Activated T-cell treated with anti-CD3 and anti-CD28 coated beads, Interleukin-2, amount 50 U/mL, for 48 hours (primary cell): Measurements from ENCODE around the gene TNC.
A peak's percentile ranks its signal among the peaks of the same experiment; 100 is the strongest.
"Not testable (repeated sequence)": the region's sequence is repeated elsewhere in the genome, so short reads cannot be mapped to it uniquely, and the experiment has no call there.

Source experiments
- DNase-seq, 2 experiments: peaks; one replicate each; pipeline ENCODE4 v3.0.0-alpha.2; 2020

The TNC gene

GRCh38 chr9:115133649-115134048, 15.7 kb upstream of the TNC start:
- no peak for DNase-seq

DNA sequence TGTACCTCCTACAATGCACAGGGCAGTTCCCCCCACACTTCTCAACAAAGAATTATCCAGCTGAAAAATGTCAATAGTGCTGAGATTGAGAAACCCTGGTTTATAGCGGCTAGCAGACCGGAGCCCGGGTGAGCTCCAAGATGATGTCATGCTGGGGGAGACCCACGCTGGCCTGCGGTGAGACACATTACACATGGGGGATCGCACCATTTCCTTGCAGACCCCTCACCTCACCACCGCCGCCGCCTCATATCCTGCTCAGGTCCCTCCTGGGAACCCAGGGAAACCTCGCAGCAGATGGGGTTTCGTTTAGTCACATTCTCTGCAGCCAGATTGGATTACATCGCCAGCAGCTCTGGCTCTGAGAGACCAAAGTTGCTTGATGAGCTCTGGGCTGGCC, 14.7 kb upstream of the TNC start:
- no peak for DNase-seq

- DNase-seq: no peak
Measured at GRCh38 chr9:115130176-115130575, 12.2 kb upstream of the TNC start.

DNA sequence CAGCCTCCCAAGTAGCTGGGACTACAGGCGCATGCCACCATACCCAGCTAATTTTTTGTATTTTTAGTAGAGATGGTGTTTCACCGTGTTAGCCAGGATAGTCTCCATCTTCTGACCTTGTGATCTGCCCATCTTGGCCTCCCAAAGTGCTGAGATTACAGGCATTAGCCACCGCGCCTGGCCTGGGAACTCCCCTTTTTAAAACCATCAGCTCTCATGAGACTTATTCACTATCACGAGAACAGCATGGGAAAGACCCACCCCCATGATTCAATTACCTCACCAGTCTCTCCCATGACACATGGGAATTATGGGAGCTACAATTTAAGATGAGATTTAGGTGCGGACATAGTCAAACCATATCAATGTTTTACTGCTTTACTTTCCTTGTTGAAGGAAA, 10.8 kb upstream of the TNC start:
- not testable (repeated sequence) for DNase-seq

DNA sequence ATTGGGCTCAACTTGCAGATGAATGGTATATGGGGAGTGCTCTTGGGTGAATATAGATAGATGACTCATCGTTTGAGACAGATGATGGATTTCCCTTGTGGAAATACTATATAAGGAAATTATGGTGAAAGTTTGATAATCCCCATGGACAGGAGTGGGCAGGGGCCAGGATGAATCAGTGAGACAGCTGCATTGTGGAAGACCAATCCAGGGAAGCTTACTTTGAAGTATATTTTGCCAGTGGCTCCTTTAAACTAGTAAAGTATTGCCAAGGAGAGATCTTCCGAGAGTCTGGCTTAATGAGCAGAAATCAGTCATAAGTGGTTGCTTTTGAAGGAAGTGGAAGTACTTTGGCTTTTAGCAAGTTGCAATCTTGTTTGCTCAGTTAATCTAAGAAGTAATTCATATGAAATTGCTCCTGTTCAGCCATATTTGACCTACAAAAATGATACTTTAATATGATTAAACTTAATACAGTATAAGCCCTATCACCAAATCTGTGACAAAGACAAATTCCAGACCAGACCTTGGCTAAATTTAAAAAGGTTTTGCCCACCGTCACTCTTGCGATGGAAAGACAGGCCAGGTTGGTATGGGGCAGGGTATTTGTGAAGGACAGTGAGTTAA, 9.3 kb upstream of the TNC start:
- no peak for DNase-seq

DNA sequence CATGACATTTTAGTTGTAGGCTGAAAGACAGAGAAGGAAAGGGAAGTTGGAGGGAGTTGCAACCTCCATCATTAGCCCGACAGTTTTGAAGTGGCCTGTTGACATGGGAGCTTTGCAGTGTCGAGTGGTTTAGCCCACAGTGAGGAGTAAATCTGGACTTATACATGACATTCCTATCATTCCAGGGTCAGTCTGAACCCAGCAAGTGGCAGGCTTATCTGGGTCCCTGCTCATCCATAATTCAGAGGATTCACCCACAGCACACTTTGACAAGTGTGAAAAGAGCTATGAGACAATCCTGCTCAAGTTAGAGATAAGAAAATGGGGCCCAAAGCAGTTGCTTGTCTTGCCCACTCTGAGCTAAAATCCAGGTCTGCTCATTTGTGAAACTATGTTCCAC, 8.4 kb upstream of the TNC start:
- DNase-seq: no peak

- no peak for DNase-seq
Measured at GRCh38 chr9:115122937-115123336, 5.0 kb upstream of the TNC start.

DNA sequence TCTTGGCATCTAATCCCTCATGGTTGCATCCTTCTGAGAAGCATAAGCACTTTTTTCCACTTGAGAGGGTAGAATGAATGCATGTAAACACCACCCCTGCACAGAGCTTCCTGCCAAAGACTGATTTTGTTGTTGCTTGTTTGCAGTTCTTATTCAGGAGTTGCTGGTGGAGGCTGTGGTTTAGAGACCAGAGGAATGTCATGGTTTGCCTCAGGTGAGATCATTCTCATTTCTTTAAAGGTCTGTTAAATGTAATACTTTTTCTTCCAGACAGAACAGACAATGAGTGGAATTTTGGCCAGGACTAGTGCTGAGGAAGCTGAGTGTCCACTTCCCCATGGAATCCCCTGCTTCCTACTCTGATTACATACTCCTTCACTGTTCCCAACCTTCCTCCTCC, 3.2 kb upstream of the TNC start:
- no peak for DNase-seq

DNA sequence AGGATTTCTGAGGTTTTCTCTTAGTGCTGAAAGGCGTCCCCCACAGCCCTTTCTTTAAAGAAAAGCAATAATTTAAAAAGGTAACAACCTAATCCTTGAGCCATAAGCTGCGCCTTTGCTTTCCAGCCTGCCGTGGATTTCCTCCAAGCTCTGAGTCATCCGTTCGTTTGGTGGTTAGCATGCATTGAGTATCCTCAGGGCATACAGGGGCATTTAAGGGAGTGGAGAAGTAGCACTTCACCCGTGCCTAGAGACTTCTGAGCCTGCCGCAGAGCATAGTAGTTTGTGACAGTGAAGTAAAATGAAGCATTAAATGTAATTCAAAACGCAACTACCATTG, 892 bp upstream of the TNC start:
- peak in 1 of 2 experiments; percentile 18 for DNase-seq

GRCh38 chr9:115116421-115117284, 1.3 kb downstream of the TNC start:
- DNase-seq: no peak

DNA sequence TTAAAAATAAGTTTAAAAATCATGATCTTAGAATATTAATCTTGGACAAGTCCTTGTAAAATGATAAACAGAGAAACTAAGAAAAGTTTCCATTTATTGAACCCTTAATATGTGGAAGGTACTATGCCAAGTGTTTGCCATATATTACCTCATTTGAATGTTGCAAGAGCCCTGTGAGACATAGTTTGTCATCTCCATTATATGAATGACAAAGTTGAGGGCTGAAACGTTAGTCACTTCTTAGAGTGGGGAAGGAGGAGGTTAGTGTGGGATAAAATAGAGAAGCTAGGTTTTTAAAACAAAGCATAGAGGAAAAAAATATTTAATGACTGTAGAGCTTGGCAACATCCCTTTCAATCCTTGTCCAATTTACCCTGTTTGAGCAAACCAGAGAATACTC, 2.0 kb downstream of the TNC start:
- no peak for DNase-seq

- no peak for DNase-seq
Measured at GRCh38 chr9:115115117-115115880, 2.7 kb downstream of the TNC start.

GRCh38 chr9:115114546-115114945, 3.4 kb downstream of the TNC start:
- no peak for DNase-seq

DNA sequence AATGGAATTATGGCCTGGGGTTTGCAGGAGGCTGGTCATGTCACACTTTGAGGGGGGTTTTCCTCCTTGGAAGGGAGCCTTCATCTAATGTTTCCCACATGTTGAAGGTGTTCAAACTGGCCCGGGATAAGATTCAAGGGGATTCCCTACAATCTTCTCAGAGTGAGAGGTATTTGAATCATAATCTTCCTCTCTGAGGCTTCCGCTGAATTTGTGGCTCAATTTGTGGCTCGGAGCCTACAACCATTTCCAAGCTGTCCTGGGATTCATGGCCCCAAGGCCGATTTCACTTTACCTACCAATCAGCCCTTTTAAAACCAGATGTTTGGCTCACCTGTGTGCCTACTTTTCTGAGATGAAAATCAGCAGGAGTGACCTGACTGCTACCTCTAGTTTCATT, 3.9 kb downstream of the TNC start:
- no peak for DNase-seq

DNA sequence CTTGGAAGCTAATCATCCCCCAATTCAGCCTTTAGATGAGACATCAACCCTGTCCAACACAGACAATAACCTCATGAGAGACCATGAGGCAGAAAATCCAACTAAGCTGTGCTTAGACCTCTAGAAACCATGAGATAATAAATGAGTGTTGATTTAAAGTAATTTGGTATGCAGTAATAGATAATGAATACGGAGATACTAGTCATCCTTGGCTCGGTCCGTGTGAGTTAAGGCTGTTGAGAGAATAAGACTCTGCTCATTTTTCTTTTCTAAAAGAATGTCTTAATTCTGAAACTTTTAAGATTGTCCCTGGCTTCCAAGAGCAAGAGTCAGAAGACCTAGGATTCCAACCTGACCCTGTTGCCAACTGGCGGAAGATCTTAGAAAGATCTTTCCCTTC, 6.1 kb downstream of the TNC start:
- DNase-seq: no peak

- no peak for DNase-seq
Measured at GRCh38 chr9:115109486-115109885, 8.5 kb downstream of the TNC start.

DNA sequence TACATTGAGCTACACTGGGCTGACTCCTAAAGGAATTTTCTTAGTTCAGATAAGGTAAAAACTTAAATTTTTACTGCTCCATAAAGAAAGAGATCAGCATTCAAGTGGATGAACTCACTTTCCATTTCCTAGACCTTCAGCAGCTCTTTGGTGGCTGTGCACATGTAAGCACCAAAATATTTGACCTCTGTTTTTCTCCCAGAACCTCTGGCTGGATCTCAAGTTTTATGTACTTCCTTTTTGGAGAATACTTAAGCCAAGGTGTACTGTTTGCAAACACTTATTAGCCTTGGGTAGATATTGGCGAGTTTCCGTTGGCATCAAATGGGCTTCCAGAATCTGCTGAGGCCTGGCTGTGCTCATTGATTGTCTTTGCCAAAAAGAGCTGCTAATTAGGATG, 10.3 kb downstream of the TNC start:
- DNase-seq: no peak

DNA sequence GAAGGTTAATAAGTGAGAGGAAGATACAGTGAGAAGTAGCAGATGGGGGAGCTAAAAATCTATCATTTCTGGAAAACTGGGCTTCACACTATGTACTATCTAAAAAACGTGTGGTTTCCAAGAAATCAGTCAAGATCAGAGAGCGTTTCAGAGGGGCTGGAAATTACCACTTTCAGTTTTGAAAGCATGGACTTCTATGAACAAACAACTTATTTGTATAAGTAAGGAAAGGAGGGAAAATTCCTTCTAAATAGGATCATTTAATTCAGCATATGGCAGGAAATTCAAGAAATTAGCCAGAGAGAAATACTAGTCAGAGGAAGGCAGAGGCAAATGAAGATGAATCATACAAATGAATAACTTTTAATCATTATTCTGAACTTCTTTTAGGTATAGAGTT, 11.3 kb downstream of the TNC start:
- no peak for DNase-seq

DNA sequence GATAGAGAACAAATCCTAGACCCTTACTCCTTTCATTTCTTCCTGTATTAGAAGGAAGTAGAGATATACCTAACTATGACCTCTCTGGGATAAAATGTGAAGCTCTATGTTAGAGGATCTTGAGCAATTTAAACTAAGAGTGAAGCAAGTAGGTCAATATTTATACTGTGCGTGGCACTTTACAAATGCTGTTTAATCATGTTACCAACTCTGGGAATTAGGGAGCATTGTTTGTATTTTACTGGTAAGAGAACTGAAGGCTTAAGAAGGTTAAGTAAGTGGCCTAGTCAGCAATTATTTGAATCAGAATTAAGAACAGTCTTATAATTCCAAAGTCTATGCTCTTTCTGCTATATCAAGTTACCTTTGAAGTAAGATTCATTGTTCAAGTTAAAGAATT, 12.0 kb downstream of the TNC start:
- no peak for DNase-seq

DNA sequence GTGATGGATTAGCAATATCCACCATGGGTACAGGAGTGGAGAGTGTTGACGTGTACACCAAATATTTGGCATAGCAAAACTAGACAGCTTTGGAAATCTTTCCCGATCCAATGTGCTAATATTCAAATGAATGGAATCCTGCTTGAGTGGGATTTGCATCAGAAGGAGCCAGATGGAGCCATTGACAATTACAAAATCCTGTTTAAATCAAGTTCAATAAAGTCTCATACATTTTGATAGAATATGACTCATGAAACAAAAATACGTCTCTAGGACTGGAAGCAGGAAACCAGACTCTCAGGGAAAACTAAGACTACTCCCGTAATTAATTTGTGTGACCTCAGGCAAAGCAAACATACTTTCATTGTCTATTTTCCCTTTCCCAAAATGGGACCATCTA, 13.0 kb downstream of the TNC start:
- no peak for DNase-seq

GRCh38 chr9:115103746-115104477, 14.0 kb downstream of the TNC start:
- DNase-seq: no peak

DNA sequence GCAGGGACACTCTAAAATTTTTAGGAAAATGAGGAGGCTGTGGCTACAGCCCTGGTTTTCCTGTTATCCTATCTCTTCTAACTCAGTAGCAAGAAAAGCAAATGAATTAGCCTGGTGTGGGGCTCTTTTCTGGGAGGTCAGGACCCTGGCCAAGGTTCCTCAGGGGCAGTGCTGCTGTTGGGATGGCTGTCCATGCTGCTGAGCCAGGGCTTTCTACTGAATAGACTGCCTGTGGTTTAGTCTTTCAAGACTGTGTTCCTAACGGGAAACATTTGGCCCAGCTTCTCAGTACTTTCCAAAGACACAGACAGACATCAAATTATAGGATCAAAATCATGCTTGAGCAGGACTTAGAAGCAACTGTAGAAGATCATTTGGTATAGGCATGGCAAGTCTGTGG, 18.1 kb downstream of the TNC start:
- no peak for DNase-seq

DNA sequence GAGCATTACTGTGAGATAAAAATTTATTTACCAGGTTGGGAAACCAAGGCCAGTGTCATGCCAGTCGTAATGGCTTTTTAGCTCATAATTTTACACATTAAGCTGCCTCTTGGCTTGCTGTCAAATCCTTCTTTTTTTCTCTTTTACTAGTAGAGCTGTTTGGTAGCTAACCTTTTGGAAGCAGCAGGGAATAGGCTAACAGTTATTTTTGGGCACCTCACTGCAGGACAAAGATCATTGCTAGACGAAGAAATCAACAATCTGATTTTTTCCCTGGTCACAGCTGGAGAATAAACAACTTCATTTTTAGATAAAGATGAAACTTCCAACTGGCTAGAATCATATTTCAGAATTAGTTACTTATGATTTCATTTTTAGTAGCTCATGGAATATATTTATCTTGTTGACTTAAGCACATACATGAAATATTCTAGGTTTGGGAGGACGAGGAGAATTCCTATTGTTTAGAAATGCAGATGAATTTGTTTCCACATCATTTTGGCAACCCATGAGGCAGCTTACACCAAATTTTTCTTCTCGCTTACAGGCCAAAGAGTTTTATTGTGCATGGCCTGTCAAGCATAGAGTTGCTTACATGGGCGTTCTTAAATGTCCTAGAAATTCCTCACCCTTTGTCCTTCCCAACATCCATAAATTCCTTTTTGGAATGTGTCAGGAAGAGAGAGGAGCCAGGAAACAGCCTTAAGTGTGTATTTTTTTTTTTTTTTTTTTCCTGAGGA, 19.6 kb downstream of the TNC start:
- no peak for DNase-seq
